GM23338 (cell line): ENCODE measurements around the gene FRA10AC1. TPM values are rescaled to one million over a fixed set of nuclear protein-coding genes. Genes with fewer than 3 reads are reported as not detected.

Experiments used
- ATAC-seq: fragments of 200-7000 bp; cut with Tn5 transposase; 3 replicates; pipeline ENCODE4 v1.9.1; 2020
- DNase-seq: peaks from one replicate; pipeline ENCODE4 v3.0.0-alpha.2; 2015; ENCODE audit warnings: low spot score
- H2AFZ ChIP-seq: fragments of 200-600 bp; sonication (generic); 2 replicates; pipeline ENCODE4 v1.8.0; 2016; ENCODE audit warnings: antibody characterized with exemption, mild to moderate bottlenecking, moderate library complexity
- H3F3A ChIP-seq: fragments of 200-600 bp; sonication (generic); replicated peaks from 2 replicates; pipeline ENCODE4 v1.8.0; 2017; ENCODE audit warnings: antibody characterized with exemption, mixed run types, low read depth
- H3K27ac ChIP-seq: fragments of 200-600 bp; sonication (generic); 2 replicates; pipeline ENCODE4 v1.6.1; 2016; ENCODE audit warnings: low read depth
- H3K27me3 ChIP-seq: fragments of 200-600 bp; sonication (generic); 2 replicates; pipeline ENCODE4 v1.8.0; 2016; ENCODE audit warnings: mild to moderate bottlenecking, mixed run types, moderate library complexity; ENCODE audit not compliant: insufficient read depth
- H3K36me3 ChIP-seq: fragments of 200-600 bp; sonication (generic); 2 replicates; pipeline ENCODE4 v1.8.0; 2016; ENCODE audit warnings: mild to moderate bottlenecking; ENCODE audit not compliant: insufficient read depth
- H3K4me1 ChIP-seq: fragments of 200-600 bp; sonication (generic); 2 replicates; pipeline ENCODE4 v1.8.0; 2016; ENCODE audit warnings: mild to moderate bottlenecking, moderate library complexity; ENCODE audit not compliant: insufficient read depth
- H3K4me2 ChIP-seq: fragments of 200-600 bp; sonication (generic); 2 replicates; pipeline ENCODE4 v1.7.1; 2017; ENCODE audit warnings: mixed run types
- H3K4me3 ChIP-seq: fragments of 200-600 bp; sonication (generic); 2 replicates; pipeline ENCODE4 v1.6.1; 2016; ENCODE audit warnings: mixed run types
- H3K79me2 ChIP-seq: fragments of 200-600 bp; sonication (generic); replicated peaks from 2 replicates; pipeline ENCODE4 v1.8.0; 2017; ENCODE audit warnings: mild to moderate bottlenecking; ENCODE audit not compliant: insufficient read depth
- H3K9me2 ChIP-seq: fragments of 200-600 bp; sonication (generic); 2 replicates; pipeline ENCODE4 v1.8.0; 2017; ENCODE audit not compliant: insufficient read depth
- H4K20me1 ChIP-seq: fragments of 200-600 bp; sonication (generic); replicated peaks from 2 replicates; pipeline ENCODE4 v1.8.0; 2017; ENCODE audit warnings: mild to moderate bottlenecking; ENCODE audit not compliant: insufficient read depth
- H3K27ac Mint-ChIP-seq: 2 replicates; pipeline ENCODE4 v1.8.0; 2020; ENCODE audit warnings: inconsistent platforms, mild to moderate bottlenecking, moderate library complexity, mixed read lengths
- H3K27me3 Mint-ChIP-seq: 3 replicates; pipeline ENCODE4 v1.8.0; 2022; ENCODE audit warnings: low read depth, mild to moderate bottlenecking, moderate library complexity, mixed read lengths, inconsistent platforms; ENCODE audit not compliant: insufficient read depth, poor library complexity
- H3K36me3 Mint-ChIP-seq: 3 replicates; pipeline ENCODE4 v1.8.0; 2021; ENCODE audit warnings: low read depth, mild to moderate bottlenecking, inconsistent platforms, moderate library complexity, mixed read lengths
- H3K4me1 Mint-ChIP-seq: 3 replicates; pipeline ENCODE4 v1.8.0; 2020; ENCODE audit warnings: mild to moderate bottlenecking, inconsistent platforms, mixed read lengths
- H3K4me3 Mint-ChIP-seq: 3 replicates; pipeline ENCODE4 v1.8.0; 2021; ENCODE audit warnings: moderate library complexity, mild to moderate bottlenecking, inconsistent platforms, mixed read lengths
- H3K9me3 Mint-ChIP-seq: 3 replicates; pipeline ENCODE4 v1.8.0; 2020; ENCODE audit warnings: moderate library complexity, mild to moderate bottlenecking, inconsistent platforms, mixed read lengths
- CREB1 ChIP-seq: fragments of 250-450 bp; sonication (Bioruptor Pico); IDR thresholded peaks from 2 replicates; pipeline ENCODE4 v1.5.0; 2020; ENCODE audit warnings: low read depth, mild to moderate bottlenecking, moderate library complexity
- CTCF ChIP-seq, 2 experiments: fragments of 200-600 bp in 1 of 2; sonication (generic) in 1 of 2; conservative IDR thresholded peaks; 2 replicates each; pipeline versions ENCODE4 v1.5.1 to v1.6.1; 2016 to 2017; ENCODE audit warnings: antibody characterized with exemption in 2 of 2, low read depth in 2 of 2, mild to moderate bottlenecking in 2 of 2, moderate library complexity in 1 of 2
- ETS1 ChIP-seq: IDR thresholded peaks from 2 replicates; pipeline ENCODE4 v1.6.1; 2016; ENCODE audit warnings: antibody characterized with exemption
- EZH2 ChIP-seq: fragments of 200-600 bp; sonication (generic); IDR thresholded peaks from one replicate; pipeline ENCODE4 v1.8.0; 2017; ENCODE audit warnings: antibody characterized with exemption, mild to moderate bottlenecking, low read depth; ENCODE audit not compliant: unreplicated experiment
- EZH2phosphoT487 ChIP-seq: fragments of 200-600 bp; sonication (generic); IDR thresholded peaks from one replicate; pipeline ENCODE4 v1.8.1; 2018; ENCODE audit warnings: antibody characterized with exemption; ENCODE audit not compliant: unreplicated experiment
- JUNB ChIP-seq: IDR thresholded peaks from one replicate; pipeline ENCODE4 v1.6.1; 2016; ENCODE audit warnings: antibody characterized with exemption; ENCODE audit not compliant: unreplicated experiment
- NANOG ChIP-seq: IDR thresholded peaks from 2 replicates; pipeline ENCODE4 v1.6.1; 2016; ENCODE audit warnings: antibody characterized with exemption, borderline replicate concordance
- POLR2AphosphoS5 ChIP-seq: IDR thresholded peaks from 2 replicates; pipeline ENCODE4 v1.6.1; 2016; ENCODE audit warnings: antibody characterized with exemption, low read depth
- STAT1 ChIP-seq: IDR thresholded peaks from one replicate; pipeline ENCODE4 v1.6.1; 2016; ENCODE audit warnings: antibody characterized with exemption; ENCODE audit not compliant: unreplicated experiment
- ZNF114 ChIP-seq: fragments of 250-450 bp; sonication (Bioruptor Pico); IDR thresholded peaks from 2 replicates; pipeline ENCODE4 v1.5.0; 2020; ENCODE audit warnings: mild to moderate bottlenecking, moderate library complexity
- ZNF331 ChIP-seq: fragments of 250-450 bp; sonication (Bioruptor Pico); IDR thresholded peaks from 2 replicates; pipeline ENCODE4 v1.5.0; 2020; ENCODE audit warnings: low read depth, mild to moderate bottlenecking, moderate library complexity
- long read RNA-seq: library from polyadenylated mRNA; unstranded; transcript quantifications from one replicate; pipeline ENCODE4 v2.0.0, GENCODE V29; 2020; ENCODE audit not compliant: unreplicated experiment
- polyA plus RNA-seq: library from polyadenylated mRNA; unstranded; fragments of >200 nt; fragmentation: Nextera tagmentation; extraction: Ambion mirVana; gene quantifications from 2 replicates; pipeline ENCODE4 v1.2.1, GENCODE V29; 2016
- total RNA-seq: library from RNA; depleted of rRNA; stranded (reverse); fragments of >200 nt; shearing (Covaris generic); gene quantifications from 2 replicates; pipeline ENCODE4 v1.2.3, GENCODE V29; 2014; rRNA removed

FRA10AC1 gene, protein sequence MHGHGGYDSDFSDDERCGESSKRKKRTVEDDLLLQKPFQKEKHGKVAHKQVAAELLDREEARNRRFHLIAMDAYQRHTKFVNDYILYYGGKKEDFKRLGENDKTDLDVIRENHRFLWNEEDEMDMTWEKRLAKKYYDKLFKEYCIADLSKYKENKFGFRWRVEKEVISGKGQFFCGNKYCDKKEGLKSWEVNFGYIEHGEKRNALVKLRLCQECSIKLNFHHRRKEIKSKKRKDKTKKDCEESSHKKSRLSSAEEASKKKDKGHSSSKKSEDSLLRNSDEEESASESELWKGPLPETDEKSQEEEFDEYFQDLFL
- total RNA-seq (12.1 and 51.5 TPM in 2 replicates), polyA plus RNA-seq (34.3 and 35.4 TPM in 2 replicates)
- long read RNA-seq, partial matches to known transcripts: 11 of 14 reads
- long read RNA-seq, other reads (novel, unspliced or antisense): 3 of 14 reads

- Histone ChIP-seq H3K27me3 (no peaks in the 10 kb centered on the region), H3K4me1 (peaks cover 24% of the 10 kb centered on the region), H4K20me1 (no peaks in the 10 kb centered on the region), H3F3A (no peaks in the 10 kb centered on the region), H3K9me2 (no peaks in the 10 kb centered on the region), H3K4me2 (peak within 1 kb of the TSS; percentile 85), H3K27ac (peak within 1 kb of the TSS; percentile 72), H3K79me2 (no peaks in the 10 kb centered on the region), H3K4me3 (peak within 1 kb of the TSS; percentile 69), H3K36me3 (peaks cover 14% of the 10 kb centered on the region; the same call in 1 of the 2 replicates), H2AFZ (peak within 1 kb of the TSS; percentile 94)
- H3K9me3 Mint-ChIP-seq: no peaks in the 10 kb centered on the region
- H3K4me1 Mint-ChIP-seq: peaks cover 14% of the 10 kb centered on the region
- H3K4me3 Mint-ChIP-seq: no peak within 1 kb of the TSS
- DNase-seq: peak; percentile 95
- peaks cover 1% of the 10 kb centered on the region for H3K27me3 Mint-ChIP-seq
- peaks cover 13% of the 10 kb centered on the region; the same call in 1 of the 3 replicates for H3K36me3 Mint-ChIP-seq
- H3K27ac Mint-ChIP-seq: no peak within 1 kb of the TSS
- TF ChIP-seq STAT1 (no peak), CREB1 (CRISPR knock-in tag) (peak; percentile 79), ZNF331 (no peak), ETS1 (peak; percentile 88), POLR2AphosphoS5 (peak; percentile 80), ZNF114 (CRISPR knock-in tag) (0 out of 2 replicates have a peak, but pooled peaks have one; percentile 33), EZH2phosphoT487 (no peak), EZH2 (no peak), CTCF (conservative IDR thresholded peaks at IDR 0.05; ENCODE audit: low read depth in 2 of 2) (peak; percentile 32 to 55; a peak in 3 of 4 replicates), NANOG (no peak), JUNB (no peak)
- ATAC-seq: peak; percentile 99
These were observed at the start of gene FRA10AC1 for GRCh38 chr10:93702210-93703001. TSS of gene FRA10AC1 (minus strand) at chr10:93702592. CDS start at chr10:93700106, 2,486 bp downstream.
